Measurements from ENCODE around the gene FOXN1. TPM values are rescaled to one million over a fixed set of nuclear protein-coding genes. Genes with fewer than 3 reads are reported as not detected.

Gene FOXN1
- total and polyA plus RNA-seq, 10 of the 15 experiments (the other 5 are each of a cell fraction or from before 2014, with no cell fraction given): not detected

DNA sequence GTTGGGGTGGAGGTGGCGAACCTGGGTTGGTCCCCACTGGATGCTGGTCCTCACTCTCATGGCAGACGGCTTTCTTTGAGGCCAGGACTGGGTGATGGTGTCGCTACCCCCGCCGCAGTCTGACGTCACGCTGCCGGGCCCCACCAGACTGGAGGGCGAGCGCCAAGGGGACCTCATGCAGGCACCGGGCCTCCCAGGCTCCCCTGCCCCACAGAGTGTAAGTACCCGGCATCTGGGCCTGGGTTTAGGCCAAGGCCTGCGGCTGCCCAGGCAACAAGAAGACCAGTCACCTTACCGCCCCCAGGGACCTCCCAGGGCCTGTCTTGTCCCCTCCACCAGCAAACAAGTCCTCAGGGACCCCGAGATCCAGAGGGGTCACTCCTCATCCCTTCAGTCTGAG lies 17.7 kb downstream of the FOXN1 start:
- intact Hi-C loops (cut with micrococcal nuclease; ENCODE audit: unreplicated experiment): no loop called here
- ATAC-seq (no peak), FAIRE-seq (no peak), DNase-seq (ENCODE audit: low read depth, low spot score) (no peak)
- Histone ChIP-seq H3K4me1 (ENCODE audit: control insufficient read depth, insufficient read depth, low read length) (peaks cover 2% of the 10 kb centered on the region; the same call in 1 of the 2 replicates), H3K4me3 (no peak overlapping the region), H3K36me3 (ENCODE audit: control insufficient read depth in 2 of 2, insufficient read depth in 2 of 2, low read length in 1 of 2) (no peaks in the 10 kb centered on the region; a peak in 1 of 4 replicates), H3K27ac (ENCODE audit: control insufficient read depth, insufficient read depth) (no peak overlapping the region), H3K27me3 (replicated peaks in 1 of 2; ENCODE audit: control insufficient read depth in 2 of 2, insufficient read depth in 2 of 2, low read length in 1 of 2) (no peaks in the 10 kb centered on the region), H3K79me2 (ENCODE audit: control insufficient read depth, insufficient read depth, low read length) (no peaks in the 10 kb centered on the region), H3K4me2 (ENCODE audit: control insufficient read depth, insufficient read depth) (no peak overlapping the region), H2AFZ (ENCODE audit: control insufficient read depth, low read depth, low read length) (no peak overlapping the region), H4K20me1 (ENCODE audit: control insufficient read depth, insufficient read depth) (no peaks in the 10 kb centered on the region), H3K9ac (ENCODE audit: control insufficient read depth, insufficient read depth, low read length) (no peak overlapping the region), H3K9me3 (replicated peaks; ENCODE audit: control insufficient read depth, insufficient read depth, low read length) (no peaks in the 10 kb centered on the region)
- BruUV-seq (replicated peaks): no TSS peak
- WGBS (ENCODE audit: insufficient coverage, insufficient replicate concordance, low lambda C conversion rate, missing lambda C conversion rate): 41% methylated on average over 15 of the region's 15 CpGs
- CTCF ChIA-PET: no interaction called here
- POLR2A ChIA-PET: no interaction called here
- in situ Hi-C loops (cut with MboI): no loop called here
- SMC1A ChIA-PET (ENCODE audit: uncharacterized antibody, unreplicated experiment): no interaction called here
- RAD21 ChIA-PET (ENCODE audit: unreplicated experiment): no interaction called here
- TF ChIP-seq, protein P1, sequence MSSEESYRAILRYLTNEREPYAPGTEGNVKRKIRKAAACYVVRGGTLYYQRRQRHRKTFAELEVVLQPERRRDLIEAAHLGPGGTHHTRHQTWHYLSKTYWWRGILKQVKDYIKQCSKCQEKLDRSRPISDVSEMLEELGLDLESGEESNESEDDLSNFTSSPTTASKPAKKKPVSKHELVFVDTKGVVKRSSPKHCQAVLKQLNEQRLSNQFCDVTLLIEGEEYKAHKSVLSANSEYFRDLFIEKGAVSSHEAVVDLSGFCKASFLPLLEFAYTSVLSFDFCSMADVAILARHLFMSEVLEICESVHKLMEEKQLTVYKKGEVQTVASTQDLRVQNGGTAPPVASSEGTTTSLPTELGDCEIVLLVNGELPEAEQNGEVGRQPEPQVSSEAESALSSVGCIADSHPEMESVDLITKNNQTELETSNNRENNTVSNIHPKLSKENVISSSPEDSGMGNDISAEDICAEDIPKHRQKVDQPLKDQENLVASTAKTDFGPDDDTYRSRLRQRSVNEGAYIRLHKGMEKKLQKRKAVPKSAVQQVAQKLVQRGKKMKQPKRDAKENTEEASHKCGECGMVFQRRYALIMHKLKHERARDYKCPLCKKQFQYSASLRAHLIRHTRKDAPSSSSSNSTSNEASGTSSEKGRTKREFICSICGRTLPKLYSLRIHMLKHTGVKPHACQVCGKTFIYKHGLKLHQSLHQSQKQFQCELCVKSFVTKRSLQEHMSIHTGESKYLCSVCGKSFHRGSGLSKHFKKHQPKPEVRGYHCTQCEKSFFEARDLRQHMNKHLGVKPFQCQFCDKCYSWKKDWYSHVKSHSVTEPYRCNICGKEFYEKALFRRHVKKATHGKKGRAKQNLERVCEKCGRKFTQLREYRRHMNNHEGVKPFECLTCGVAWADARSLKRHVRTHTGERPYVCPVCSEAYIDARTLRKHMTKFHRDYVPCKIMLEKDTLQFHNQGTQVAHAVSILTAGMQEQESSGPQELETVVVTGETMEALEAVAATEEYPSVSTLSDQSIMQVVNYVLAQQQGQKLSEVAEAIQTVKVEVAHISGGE (CRISPR knock-in tag; IDR thresholded peaks at IDR 0.05): no peak
- TF ChIP-seq, protein P2, sequence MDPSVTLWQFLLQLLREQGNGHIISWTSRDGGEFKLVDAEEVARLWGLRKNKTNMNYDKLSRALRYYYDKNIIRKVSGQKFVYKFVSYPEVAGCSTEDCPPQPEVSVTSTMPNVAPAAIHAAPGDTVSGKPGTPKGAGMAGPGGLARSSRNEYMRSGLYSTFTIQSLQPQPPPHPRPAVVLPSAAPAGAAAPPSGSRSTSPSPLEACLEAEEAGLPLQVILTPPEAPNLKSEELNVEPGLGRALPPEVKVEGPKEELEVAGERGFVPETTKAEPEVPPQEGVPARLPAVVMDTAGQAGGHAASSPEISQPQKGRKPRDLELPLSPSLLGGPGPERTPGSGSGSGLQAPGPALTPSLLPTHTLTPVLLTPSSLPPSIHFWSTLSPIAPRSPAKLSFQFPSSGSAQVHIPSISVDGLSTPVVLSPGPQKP (IDR thresholded peaks at IDR 0.05; ENCODE audit: low read depth, low read length): no peak
- TF ChIP-seq ESRRA (IDR thresholded peaks at IDR 0.05; ENCODE audit: low read length): no peak
- TF ChIP-seq, protein P3, sequence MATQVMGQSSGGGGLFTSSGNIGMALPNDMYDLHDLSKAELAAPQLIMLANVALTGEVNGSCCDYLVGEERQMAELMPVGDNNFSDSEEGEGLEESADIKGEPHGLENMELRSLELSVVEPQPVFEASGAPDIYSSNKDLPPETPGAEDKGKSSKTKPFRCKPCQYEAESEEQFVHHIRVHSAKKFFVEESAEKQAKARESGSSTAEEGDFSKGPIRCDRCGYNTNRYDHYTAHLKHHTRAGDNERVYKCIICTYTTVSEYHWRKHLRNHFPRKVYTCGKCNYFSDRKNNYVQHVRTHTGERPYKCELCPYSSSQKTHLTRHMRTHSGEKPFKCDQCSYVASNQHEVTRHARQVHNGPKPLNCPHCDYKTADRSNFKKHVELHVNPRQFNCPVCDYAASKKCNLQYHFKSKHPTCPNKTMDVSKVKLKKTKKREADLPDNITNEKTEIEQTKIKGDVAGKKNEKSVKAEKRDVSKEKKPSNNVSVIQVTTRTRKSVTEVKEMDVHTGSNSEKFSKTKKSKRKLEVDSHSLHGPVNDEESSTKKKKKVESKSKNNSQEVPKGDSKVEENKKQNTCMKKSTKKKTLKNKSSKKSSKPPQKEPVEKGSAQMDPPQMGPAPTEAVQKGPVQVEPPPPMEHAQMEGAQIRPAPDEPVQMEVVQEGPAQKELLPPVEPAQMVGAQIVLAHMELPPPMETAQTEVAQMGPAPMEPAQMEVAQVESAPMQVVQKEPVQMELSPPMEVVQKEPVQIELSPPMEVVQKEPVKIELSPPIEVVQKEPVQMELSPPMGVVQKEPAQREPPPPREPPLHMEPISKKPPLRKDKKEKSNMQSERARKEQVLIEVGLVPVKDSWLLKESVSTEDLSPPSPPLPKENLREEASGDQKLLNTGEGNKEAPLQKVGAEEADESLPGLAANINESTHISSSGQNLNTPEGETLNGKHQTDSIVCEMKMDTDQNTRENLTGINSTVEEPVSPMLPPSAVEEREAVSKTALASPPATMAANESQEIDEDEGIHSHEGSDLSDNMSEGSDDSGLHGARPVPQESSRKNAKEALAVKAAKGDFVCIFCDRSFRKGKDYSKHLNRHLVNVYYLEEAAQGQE (IDR thresholded peaks at IDR 0.05; ENCODE audit: low read depth, low read length): no peak
- no peak for TF ChIP-seq CBX5 (IDR thresholded peaks at IDR 0.05; ENCODE audit: low read depth)
- no peak for TF ChIP-seq STAT3 (IDR thresholded peaks at IDR 0.05; ENCODE audit: low read depth, low read length)
- no peak for TF ChIP-seq ZNF24 (IDR thresholded peaks at IDR 0.05)
- TF ChIP-seq, protein P4, sequence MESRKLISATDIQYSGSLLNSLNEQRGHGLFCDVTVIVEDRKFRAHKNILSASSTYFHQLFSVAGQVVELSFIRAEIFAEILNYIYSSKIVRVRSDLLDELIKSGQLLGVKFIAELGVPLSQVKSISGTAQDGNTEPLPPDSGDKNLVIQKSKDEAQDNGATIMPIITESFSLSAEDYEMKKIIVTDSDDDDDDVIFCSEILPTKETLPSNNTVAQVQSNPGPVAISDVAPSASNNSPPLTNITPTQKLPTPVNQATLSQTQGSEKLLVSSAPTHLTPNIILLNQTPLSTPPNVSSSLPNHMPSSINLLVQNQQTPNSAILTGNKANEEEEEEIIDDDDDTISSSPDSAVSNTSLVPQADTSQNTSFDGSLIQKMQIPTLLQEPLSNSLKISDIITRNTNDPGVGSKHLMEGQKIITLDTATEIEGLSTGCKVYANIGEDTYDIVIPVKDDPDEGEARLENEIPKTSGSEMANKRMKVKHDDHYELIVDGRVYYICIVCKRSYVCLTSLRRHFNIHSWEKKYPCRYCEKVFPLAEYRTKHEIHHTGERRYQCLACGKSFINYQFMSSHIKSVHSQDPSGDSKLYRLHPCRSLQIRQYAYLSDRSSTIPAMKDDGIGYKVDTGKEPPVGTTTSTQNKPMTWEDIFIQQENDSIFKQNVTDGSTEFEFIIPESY (IDR thresholded peaks at IDR 0.05): no peak

All from GM12878 (cell line).